Measurements from ENCODE around the gene CDKN1A.

- TF ChIP-seq, protein P1, sequence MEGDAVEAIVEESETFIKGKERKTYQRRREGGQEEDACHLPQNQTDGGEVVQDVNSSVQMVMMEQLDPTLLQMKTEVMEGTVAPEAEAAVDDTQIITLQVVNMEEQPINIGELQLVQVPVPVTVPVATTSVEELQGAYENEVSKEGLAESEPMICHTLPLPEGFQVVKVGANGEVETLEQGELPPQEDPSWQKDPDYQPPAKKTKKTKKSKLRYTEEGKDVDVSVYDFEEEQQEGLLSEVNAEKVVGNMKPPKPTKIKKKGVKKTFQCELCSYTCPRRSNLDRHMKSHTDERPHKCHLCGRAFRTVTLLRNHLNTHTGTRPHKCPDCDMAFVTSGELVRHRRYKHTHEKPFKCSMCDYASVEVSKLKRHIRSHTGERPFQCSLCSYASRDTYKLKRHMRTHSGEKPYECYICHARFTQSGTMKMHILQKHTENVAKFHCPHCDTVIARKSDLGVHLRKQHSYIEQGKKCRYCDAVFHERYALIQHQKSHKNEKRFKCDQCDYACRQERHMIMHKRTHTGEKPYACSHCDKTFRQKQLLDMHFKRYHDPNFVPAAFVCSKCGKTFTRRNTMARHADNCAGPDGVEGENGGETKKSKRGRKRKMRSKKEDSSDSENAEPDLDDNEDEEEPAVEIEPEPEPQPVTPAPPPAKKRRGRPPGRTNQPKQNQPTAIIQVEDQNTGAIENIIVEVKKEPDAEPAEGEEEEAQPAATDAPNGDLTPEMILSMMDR (IDR thresholded peaks at IDR 0.05 in 4 of 5, conservative IDR thresholded peaks at IDR 0.05 in 1 of 5) = no peak
- TF ChIP-seq POLR2A (IDR thresholded peaks at IDR 0.05) = no peak
Measured at GRCh38 chr6:36638579-36638978, 39.9 kb upstream of the CDKN1A start.
